Stimulated activated CD4-positive, alpha-beta T cell treated with anti-CD3 and anti-CD28 coated beads, Interleukin-1b, Interleukin-23, amount 100 ng/mL, for 4 hours (primary cell): ENCODE measurements around the gene AIF1L.
A peak's percentile ranks its signal among the peaks of the same experiment; 100 is the strongest.

Experiments
- DNase-seq, 2 donors: peaks; one replicate each; pipeline ENCODE4 v3.0.0-alpha.2; 2020; ENCODE audit warnings: low read depth in 2 of 2

AIF1L gene

DNA sequence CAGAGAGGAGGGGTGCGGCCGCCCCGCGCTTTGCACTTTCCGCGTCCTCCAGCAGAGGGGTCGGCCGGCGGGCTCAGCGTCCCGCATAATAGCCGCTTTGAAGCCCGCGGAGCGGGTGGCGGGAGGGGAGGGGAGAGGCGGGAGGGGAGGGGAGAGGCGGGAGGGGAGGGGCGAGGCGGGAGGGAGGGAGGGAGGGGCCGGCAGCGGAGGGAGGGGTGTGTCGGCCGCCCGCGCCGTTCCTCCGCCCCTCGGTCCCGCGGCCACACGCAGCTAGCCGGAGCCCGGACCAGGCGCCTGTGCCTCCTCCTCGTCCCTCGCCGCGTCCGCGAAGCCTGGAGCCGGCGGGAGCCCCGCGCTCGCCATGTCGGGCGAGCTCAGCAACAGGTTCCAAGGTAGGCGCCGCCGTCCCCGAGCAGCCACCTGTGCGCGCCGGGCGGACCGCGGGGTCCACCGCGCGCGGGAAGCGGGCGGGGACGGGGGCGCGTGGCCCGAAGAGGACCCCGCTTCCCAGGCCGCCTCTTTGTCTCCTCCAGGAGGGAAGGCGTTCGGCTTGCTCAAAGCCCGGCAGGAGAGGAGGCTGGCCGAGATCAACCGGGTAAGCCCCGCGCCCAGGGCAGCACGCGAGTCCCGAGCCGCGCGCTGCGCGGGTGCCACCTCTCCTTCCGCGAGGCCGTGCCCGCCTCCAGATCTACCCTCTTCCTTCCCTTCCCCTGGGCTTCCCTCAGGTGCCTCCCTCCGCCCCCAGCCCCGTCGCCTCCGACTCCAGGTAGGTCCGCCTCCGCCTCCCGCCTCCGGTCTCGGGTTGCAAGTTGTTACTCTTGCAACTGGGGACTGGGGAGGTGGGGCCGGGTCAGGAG lies at the start of gene AIF1L:
AIF1L (plus strand) TSS at position 263 of the 857 bp plus-strand sequence; CDS start at position 362, 99 bp downstream.
- DNase-seq = peak; percentile 19 to 25

DNA sequence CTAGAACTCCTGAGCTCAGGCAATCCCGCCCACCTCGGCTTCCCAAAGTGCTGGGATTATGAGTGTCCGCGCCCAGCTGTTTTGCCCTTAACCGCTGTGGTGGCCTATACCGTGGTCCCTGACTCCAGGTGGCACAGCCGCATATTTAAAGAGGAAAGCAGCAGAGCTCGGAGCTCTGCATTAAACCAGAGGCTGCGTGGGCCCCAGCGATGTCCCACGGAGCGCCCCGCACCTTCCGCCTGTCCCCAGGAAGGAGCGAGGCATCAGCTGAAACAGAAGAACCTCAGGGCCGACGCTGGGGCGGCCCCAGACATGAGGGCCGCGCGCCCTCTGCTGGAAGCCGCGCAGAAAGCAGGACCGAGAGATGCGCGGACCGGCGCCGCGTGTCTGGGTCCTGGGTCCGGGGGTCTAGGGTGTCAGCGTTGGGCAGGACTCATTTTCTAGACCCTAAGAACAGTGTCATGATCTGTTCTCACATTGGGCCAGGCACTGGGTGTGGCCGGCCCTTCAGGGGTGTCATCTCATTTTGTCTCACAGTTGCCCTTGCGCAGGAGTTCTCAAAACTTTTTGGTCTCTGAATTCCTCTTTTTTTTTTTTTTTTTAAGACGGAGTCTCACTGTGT lies 49.6 kb upstream of the AIF1L start:
- DNase-seq = peak; percentile 62 to 76

GRCh38 chr9:131048332-131048731 lies 48.0 kb upstream of the AIF1L start:
- no peak for DNase-seq

DNA sequence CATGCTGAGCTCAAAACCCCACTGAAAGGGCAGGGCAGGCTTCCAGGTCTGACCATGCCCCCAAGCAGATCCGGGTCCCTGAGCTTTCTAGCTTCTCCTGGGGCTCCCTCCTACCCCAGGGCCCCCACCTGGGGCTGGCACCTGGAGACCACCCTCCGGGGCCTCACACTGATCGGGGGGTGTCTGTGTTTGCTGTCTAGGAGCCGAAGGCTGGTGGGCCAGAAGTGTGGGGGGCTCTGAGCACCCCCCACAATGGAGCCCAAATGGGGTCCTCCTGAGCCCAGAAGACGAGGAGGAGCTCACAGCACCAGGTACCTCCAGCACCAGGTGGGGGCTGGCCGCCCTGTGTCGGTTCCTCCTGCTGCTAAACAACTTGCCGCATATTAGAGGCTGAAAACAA lies 47.5 kb upstream of the AIF1L start:
- DNase-seq = no peak

DNA sequence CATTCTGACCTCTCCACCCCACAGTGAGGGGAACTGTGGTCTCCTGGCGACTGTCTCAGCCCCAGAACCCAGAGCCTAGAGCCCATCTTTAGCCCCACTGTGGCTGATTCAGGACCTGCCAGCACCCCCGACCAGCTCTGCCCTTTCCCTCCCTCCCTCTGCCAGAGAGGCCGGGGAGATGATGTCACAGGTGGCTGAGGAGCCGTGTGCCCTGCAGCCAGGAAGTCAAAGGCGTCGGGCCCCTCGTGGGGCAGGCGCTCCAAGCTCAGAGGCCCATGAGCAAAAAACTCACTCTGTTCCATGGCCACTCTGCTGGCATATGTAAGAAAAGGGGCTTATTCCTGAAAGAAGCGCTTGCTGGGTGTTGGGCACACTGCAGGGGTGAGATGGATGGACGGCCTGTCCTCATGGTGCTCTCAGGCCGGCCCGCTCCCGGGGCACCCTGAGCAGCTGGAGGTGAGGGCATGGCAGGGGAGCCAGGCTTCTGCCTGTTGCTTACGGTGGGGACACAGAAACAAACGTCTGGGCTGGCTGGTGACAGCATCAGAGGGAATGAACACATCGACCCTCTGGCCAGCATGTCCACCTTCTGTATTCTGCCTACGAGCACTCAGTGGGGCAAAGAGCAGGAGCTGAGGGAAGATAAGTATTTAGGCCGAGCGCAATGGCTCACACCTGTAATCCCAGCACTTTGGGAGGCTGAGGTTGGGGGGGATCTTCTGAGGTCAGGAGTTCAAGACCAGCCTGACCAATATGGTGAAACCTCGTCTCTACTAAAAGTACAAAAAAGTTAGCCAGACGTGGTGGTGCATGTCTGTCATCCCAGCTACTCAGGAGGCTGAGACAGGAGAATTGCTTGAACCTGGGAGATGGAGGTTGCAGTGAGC lies 46.3 kb upstream of the AIF1L start:
- DNase-seq = no peak

- DNase-seq = no peak
These were observed 45.5 kb upstream of the AIF1L start for GRCh38 chr9:131050831-131051230.

DNA sequence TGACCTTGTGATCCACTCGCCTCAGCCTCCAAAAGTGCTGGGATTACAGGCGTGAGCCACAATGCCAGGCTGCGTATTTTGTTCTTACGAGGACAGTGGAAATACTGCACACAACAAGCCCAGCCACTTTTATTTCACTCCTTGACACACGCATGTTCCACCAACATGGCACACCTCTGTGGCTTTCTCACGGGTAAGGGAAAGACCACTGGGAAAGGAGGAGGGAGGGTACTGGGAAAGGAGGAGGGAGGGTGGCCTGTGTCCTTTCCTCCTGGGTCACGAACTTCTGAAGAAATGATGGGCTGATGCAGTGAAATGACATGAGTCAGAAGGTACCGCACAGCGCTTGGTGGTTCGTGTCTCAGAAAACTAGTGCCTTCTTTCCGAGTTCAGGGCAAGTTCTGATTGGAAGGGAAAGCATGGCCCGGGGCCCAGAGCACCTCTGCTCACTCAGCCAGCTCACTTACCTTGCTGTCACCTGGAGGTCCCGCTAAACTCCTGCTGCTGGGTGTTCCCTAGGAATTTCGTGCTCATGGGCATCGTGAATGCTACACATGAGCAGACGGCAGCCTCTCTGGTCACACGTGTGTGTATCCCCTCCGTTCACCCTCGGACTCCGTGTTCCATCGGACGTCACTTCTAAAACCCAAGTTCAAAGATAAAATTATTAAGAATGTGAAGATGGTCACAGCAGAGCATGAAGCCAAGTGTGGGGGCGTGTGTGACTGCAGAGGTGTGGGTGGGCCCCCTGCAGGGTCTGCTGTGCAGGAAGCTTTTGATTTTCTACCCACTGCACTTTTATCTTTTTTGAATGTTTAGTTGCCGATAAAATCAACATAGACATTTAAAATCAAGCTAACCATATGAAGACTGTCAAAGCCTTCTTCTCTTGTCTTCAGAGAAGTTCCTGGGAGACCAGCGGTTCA lies 44.5 kb upstream of the AIF1L start:
- DNase-seq = no peak

- no peak for DNase-seq
These were observed 42.4 kb upstream of the AIF1L start for GRCh38 chr9:131053896-131054295.

DNA sequence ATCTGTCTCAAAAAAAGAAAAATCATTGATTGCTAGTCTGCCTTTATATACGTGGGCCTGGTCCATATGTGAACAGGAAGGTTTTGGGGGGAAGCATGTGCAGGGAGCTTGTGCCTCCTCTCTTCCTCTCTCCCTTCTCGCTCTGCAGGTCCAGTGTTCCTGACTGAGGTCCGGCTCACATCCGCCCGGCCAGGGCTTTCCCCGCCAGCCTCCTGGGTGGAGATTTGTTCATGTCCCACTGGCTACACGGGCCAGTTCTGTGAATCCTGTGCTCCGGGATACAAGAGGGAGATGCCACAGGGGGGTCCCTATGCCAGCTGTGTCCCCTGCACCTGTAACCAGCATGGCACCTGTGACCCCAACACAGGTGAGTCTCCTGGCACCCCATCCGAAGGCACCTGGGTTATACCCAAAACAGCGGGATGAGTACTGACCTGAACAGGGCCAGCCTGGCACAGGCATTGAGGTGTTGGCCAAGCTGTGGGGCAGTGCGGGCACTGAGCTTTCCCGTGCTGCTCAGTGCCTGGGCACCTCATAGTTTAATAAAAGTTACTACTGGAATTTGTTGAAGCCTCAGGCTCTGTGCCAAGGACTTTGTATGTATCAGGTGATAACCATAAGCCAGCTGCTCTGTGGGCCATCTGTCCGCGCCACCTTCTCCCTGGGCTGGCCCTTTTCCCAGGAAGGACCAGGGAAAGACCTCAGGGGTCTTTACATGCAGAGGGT lies 39.4 kb upstream of the AIF1L start:
- DNase-seq = no peak

DNA sequence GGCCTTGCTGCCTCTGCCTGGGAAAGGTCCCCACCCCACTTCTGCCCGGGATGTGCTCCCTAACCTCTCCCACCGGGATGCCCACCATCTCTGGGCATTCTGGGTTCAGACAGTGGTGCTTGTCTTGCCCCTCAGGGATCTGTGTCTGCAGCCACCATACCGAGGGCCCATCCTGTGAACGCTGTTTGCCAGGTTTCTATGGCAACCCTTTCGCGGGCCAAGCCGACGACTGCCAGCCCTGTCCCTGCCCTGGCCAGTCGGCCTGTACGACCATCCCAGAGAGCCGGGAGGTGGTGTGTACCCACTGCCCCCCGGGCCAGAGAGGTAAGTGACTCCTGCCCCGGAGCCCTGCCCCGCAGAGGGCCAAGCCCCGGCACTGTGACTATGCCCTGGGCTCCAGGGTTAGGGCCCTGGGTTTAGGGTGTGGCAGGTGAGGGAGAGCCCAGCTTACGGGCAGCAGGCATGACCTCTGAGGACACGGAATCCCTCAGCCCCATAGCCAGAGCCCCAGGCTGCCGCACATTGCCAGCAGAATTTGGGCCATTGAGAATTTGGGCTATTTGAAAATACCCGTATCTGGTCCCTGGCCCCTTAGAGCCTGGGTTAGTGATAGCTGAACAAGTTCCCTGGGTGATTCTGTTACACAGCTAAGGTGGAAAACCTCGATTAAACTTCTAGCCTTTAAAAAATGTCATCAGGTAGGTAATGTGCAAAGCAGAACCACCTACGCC lies 35.3 kb upstream of the AIF1L start:
- DNase-seq = no peak

DNA sequence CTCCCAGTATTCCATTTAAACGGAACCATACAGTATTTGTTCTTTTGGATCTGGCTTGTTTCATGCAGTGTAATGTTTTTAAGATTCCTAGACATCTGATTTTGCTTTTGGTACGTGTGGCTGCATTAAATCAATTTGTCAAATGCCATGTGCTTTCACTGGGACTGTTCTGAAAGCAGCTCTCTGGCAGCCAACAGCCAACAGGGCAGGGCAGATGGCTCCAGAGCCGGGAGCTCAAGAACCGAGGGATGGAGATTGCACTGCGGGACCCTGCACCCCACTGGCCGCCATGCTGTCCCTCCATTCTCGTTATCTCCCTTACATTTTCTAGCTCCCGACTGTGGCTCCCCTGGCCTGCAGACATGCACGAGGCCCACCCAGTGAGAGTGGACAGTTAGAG lies 33.4 kb upstream of the AIF1L start:
- DNase-seq = no peak

GRCh38 chr9:131065599-131065998 lies 30.7 kb upstream of the AIF1L start:
- no peak for DNase-seq

DNA sequence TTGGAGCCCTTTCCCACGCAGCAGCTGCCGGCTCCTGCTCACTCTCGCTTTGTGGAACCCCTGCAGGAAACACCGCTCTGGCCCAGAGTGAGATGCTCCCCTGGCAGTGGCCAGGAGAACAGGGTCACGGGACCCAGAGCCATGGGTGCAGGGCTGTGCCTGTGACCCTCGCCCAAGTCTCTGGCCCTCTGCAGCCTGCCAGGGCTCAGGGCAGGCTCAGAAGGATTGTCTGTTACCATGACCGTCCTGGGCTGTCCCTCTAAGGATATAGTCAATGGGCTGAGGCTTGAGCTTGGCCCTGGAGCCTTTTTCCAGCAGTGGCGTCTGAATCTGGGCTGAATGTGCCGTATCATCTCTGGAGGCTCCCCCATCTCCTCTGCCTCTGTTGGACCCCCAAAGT lies 28.7 kb upstream of the AIF1L start:
- no peak for DNase-seq

- DNase-seq = no peak
These were observed 28.1 kb upstream of the AIF1L start for GRCh38 chr9:131068076-131068816.

- no peak for DNase-seq
These were observed 26.6 kb upstream of the AIF1L start for GRCh38 chr9:131069699-131070098.

- no peak for DNase-seq
These were observed 24.0 kb upstream of the AIF1L start for GRCh38 chr9:131072107-131072870.

- DNase-seq = no peak
These were observed 23.5 kb upstream of the AIF1L start for GRCh38 chr9:131072871-131073237.
